SK-N-SH (cell line): ENCODE data around the gene AFF3. TPM values are rescaled to one million over a fixed set of nuclear protein-coding genes. Genes with fewer than 3 reads are reported as not detected.

ENCODE experiments used
- CTCF ChIA-PET: fragments of 300-600, 350-600 bp; formaldehyde crosslinking; extraction: SDS; loops from one replicate; lab custom pipeline; 2021; lab: Yijun Ruan, JAX
- POLR2A ChIA-PET: fragments of 350-600 bp; sonication (Branson Sonifier 250); formaldehyde crosslinking; extraction: SDS; loops from one replicate; lab custom pipeline; 2020; ENCODE audit warnings: antibody characterized with exemption, inconsistent platforms; lab: Yijun Ruan, JAX
- DNase-seq: peaks from one replicate; pipeline ENCODE4 v3.0.0; 2012
- H2AFZ ChIP-seq: fragments of 200-600 bp; sonication (generic); 2 replicates; pipeline ENCODE4 v1.8.1; 2016; ENCODE audit warnings: antibody characterized with exemption, mild to moderate bottlenecking, low read depth
- H3F3A ChIP-seq: fragments of 200-600 bp; sonication (generic); replicated peaks from 2 replicates; pipeline ENCODE3; 2016; ENCODE audit warnings: antibody characterized with exemption, mild to moderate bottlenecking; ENCODE audit not compliant: insufficient read depth
- H3K27ac ChIP-seq, 2 experiments: fragments of 200-500 bp in 1 of 2; fragments of 200-600 bp in 1 of 2; sonication (Bioruptor generic) in 1 of 2; sonication (generic), shearing (Covaris generic) in 1 of 2; 2 replicates each; pipeline versions ENCODE4 v1.5.1 to v1.6.1; 2014 to 2016; ENCODE audit warnings: low read depth in 2 of 2, inconsistent platforms in 1 of 2, low read length in 1 of 2, mild to moderate bottlenecking in 1 of 2, mixed read lengths in 1 of 2
- H3K27me3 ChIP-seq: fragments of 200-600 bp; sonication (generic), shearing (Covaris generic); 2 replicates; pipeline ENCODE4 v1.6.1; 2016; ENCODE audit warnings: mixed run types; ENCODE audit not compliant: insufficient read depth
- H3K36me3 ChIP-seq, 2 experiments: fragments of 200-500 bp in 1 of 2; fragments of 200-600 bp in 1 of 2; sonication (Bioruptor generic) in 1 of 2; sonication (generic) in 1 of 2; replicated peaks in 1 of 2; 2 replicates each; pipeline versions ENCODE3 to v1.5.1; 2014 to 2016; ENCODE audit warnings: low read length in 1 of 2, mild to moderate bottlenecking in 1 of 2; ENCODE audit not compliant: insufficient read depth in 2 of 2, control insufficient read depth in 1 of 2
- H3K4me1 ChIP-seq, 2 experiments: fragments of 200-500 bp in 1 of 2; fragments of 200-600 bp in 1 of 2; sonication (Bioruptor generic) in 1 of 2; sonication (generic), shearing (Covaris generic) in 1 of 2; 2 replicates each; pipeline versions ENCODE4 v1.5.1 to v1.6.1; 2014 to 2016; ENCODE audit warnings: low read depth in 1 of 2, low read length in 1 of 2, mixed run types in 1 of 2; ENCODE audit not compliant: insufficient read depth in 2 of 2, control insufficient read depth in 1 of 2
- H3K4me2 ChIP-seq: fragments of 200-600 bp; sonication (generic), shearing (Covaris generic); 2 replicates; pipeline ENCODE4 v1.6.1; 2017; ENCODE audit warnings: mixed run types
- H3K4me3 ChIP-seq, 2 experiments: fragments of 200-500 bp in 1 of 2; fragments of 200-600 bp in 1 of 2; sonication (Bioruptor generic) in 1 of 2; sonication (generic), shearing (Covaris generic) in 1 of 2; 2 replicates each; pipeline versions ENCODE4 v1.5.1 to v1.8.1; 2014 to 2016; ENCODE audit warnings: low read depth in 2 of 2, inconsistent platforms in 1 of 2, low read length in 1 of 2, mild to moderate bottlenecking in 1 of 2, mixed read lengths in 1 of 2, moderate library complexity in 1 of 2
- H3K79me2 ChIP-seq: fragments of 200-600 bp; sonication (generic); 2 replicates; pipeline ENCODE4 v1.8.1; 2017; ENCODE audit warnings: mild to moderate bottlenecking; ENCODE audit not compliant: insufficient read depth
- H3K9ac ChIP-seq: fragments of 200-600 bp; sonication (generic); 2 replicates; pipeline ENCODE4 v1.6.1; 2017; ENCODE audit warnings: mixed run types
- H3K9me2 ChIP-seq: fragments of 200-600 bp; sonication (generic); 2 replicates; pipeline ENCODE4 v1.6.1; 2017; ENCODE audit warnings: mixed run types
- H3K9me3 ChIP-seq: fragments of 200-600 bp; sonication (generic); 2 replicates; pipeline ENCODE4 v1.6.1; 2017; ENCODE audit warnings: mixed run types, mild to moderate bottlenecking, moderate library complexity
- H4K20me1 ChIP-seq: fragments of 200-600 bp; sonication (generic); 2 replicates; pipeline ENCODE4 v1.6.1; 2017; ENCODE audit warnings: mild to moderate bottlenecking, mixed run types; ENCODE audit not compliant: insufficient read depth
- CHD2 ChIP-seq: fragments of 150-350 bp; IDR thresholded peaks from 2 replicates; pipeline ENCODE4 v1.6.1; 2018; ENCODE audit warnings: low read length; ENCODE audit not compliant: partially characterized antibody
- ELF1 ChIP-seq: IDR thresholded peaks from 2 replicates; pipeline ENCODE4 v1.4.0; 2012
- EZH2phosphoT487 ChIP-seq: fragments of 200-600 bp; sonication (generic); IDR thresholded peaks from 2 replicates; pipeline ENCODE4 v1.6.1; 2017; ENCODE audit warnings: low read depth, mixed run types, mild to moderate bottlenecking, antibody characterized with exemption, moderate library complexity, borderline replicate concordance
- FOSL2 ChIP-seq: IDR thresholded peaks from 2 replicates; pipeline ENCODE4 v1.4.0; 2012; ENCODE audit warnings: low read depth, mild to moderate bottlenecking, moderate library complexity, borderline replicate concordance
- FOXJ3 ChIP-seq: sonication (generic); formaldehyde crosslinking; IDR thresholded peaks from 2 replicates; pipeline ENCODE4 v1.5.1; 2020; ENCODE audit warnings: mild to moderate bottlenecking, missing genetic modification reagents
- MAX ChIP-seq: IDR thresholded peaks from 2 replicates; pipeline ENCODE4 v1.4.0; 2012; ENCODE audit warnings: low read depth
- MEF2A ChIP-seq: IDR thresholded peaks from 2 replicates; pipeline ENCODE4 v1.4.0; 2012; ENCODE audit warnings: low read depth, borderline replicate concordance
- MXI1 ChIP-seq: IDR thresholded peaks from 2 replicates; pipeline ENCODE4 v1.6.1; 2012; ENCODE audit warnings: mild to moderate bottlenecking, low read depth, low read length, improper control_type of control experiment
- RAD21 ChIP-seq: IDR thresholded peaks from 2 replicates; pipeline ENCODE4 v1.6.1; 2012; ENCODE audit warnings: mild to moderate bottlenecking, low read length
- RCOR1 ChIP-seq: fragments of 150-350 bp; IDR thresholded peaks from 2 replicates; pipeline ENCODE4 v1.6.1; 2017; ENCODE audit warnings: antibody characterized with exemption, low read length
- RXRA ChIP-seq: IDR thresholded peaks from 2 replicates; pipeline ENCODE4 v1.4.0; 2012; ENCODE audit warnings: low read depth, mild to moderate bottlenecking, borderline replicate concordance
- TCF12 ChIP-seq: IDR thresholded peaks from 2 replicates; pipeline ENCODE4 v1.4.0; 2012
- WGBS: methylation state at CpG from one replicate; pipeline ENCODE4 v1.1.6; 2017; ENCODE audit warnings: low lambda C conversion rate; 5-methylcytosine and 5-hydroxymethylcytosine counted together
- polyA plus RNA-seq, 3 experiments: library from polyadenylated mRNA; depleted of rRNA; stranded (reverse); fragments of >200 nt; gene quantifications; 2 replicates each; pipeline ENCODE4 v1.2.3, GENCODE V29; 2012
- TF ChIP-seq, protein P1 (sequence below): fragments of 150-350 bp; IDR thresholded peaks from 2 replicates; pipeline ENCODE4 v1.6.1; 2017; ENCODE audit warnings: antibody characterized with exemption, low read length, low read depth, borderline replicate concordance
- TF ChIP-seq, protein P2 (sequence below): fragments of 200-600 bp; sonication (generic); IDR thresholded peaks from 2 replicates; pipeline ENCODE4 v1.6.1; 2017; ENCODE audit warnings: antibody characterized with exemption, mild to moderate bottlenecking, moderate library complexity

The AFF3 gene
- polyA plus RNA-seq, 1 of the 3 experiments (the other 2 are of a cell fraction): 0.36 TPM

DNA sequence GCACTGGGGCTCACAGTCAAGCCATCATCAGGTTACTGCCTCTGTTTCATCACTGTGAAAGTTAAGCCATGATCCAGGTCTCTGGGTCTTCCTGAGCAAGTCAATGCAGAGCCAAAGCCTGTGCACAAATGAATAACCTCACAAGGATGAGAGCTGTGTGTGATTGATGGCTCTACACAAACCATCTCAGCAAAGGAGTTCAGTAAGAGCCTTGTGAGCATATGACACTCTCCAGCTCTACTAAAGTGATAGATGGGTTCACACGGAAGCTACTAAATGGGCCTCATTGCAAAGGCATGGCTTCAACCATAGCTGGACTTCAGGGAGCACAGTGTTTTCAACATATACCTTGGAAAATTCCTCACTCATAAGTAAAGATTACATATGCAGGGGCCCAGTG is 101.5 kb downstream of the AFF3 start:
- Histone ChIP-seq H3K27ac (no peak overlapping the region), H3K79me2 (no peaks in the 10 kb centered on the region), H3K4me3 (no peak overlapping the region), H4K20me1 (no peaks in the 10 kb centered on the region), H3K9me3 (no peaks in the 10 kb centered on the region), H3K9ac (no peak overlapping the region), H3K4me2 (no peak overlapping the region), H3K27me3 (no peaks in the 10 kb centered on the region), H3K36me3 (no peaks in the 10 kb centered on the region), H2AFZ (no peak overlapping the region), H3K4me1 (no peaks in the 10 kb centered on the region; a peak in 1 of 4 replicates), H3F3A (no peaks in the 10 kb centered on the region), H3K9me2 (no peaks in the 10 kb centered on the region)
- ChIA-PET CTCF (no interaction called here), POLR2A (no interaction called here)
- TF ChIP-seq RXRA (no peak), FOXJ3 (CRISPR knock-in tag) (no peak), MAX (no peak), MEF2A (no peak), RAD21 (no peak), EZH2phosphoT487 (no peak), FOSL2 (no peak), CHD2 (no peak)
- no CpG with 5 or more reads among the region's 1 CpG for WGBS
- DNase-seq: no peak

DNA sequence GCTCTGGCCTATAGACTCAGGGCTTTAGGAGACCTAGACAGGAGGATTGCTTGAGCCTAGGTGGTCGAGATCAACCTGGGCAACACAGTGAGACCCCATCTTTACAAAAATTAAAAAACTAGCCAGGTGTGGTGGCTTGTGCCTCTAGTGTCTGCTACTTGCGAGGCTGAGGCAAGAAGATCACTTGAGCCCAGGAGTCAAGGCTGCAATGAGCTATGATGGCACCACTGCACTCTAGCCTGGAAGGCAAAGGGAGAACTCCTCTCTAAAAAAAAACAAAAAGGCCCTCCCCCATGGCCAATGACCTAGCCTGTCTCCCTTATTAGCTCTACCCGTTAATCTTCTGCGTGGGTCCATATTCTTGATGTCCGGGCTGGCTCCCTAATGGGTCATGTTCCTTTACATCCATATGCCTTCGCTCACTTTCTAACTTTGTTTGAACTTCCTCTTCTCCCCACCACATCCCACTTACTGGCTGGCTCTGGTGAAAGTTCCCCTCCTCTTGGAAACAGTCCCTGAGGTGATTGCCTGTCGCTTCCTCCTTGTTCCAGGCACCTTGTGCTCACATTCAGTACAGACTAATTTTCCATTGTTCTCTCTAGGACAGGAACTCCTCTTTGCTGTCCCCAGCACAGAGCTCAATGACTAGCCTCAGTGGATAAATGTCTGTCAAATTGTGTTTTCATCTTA is 103.0 kb downstream of the AFF3 start:
- no peaks in the 10 kb centered on the region for H3K9me2 ChIP-seq
- H3K4me3 ChIP-seq: no peak overlapping the region
- H3K9ac ChIP-seq: no peak overlapping the region
- H2AFZ ChIP-seq: no peak overlapping the region
- H3K9me3 ChIP-seq: no peaks in the 10 kb centered on the region
- H3F3A ChIP-seq: no peaks in the 10 kb centered on the region
- no peaks in the 10 kb centered on the region for H4K20me1 ChIP-seq
- H3K79me2 ChIP-seq: no peaks in the 10 kb centered on the region
- POLR2A ChIA-PET: no interaction called here
- CTCF ChIA-PET: no interaction called here
- H3K4me1 ChIP-seq: no peaks in the 10 kb centered on the region; a peak in 1 of 4 replicates
- no peak overlapping the region for H3K4me2 ChIP-seq
- H3K36me3 ChIP-seq: no peaks in the 10 kb centered on the region
- H3K27me3 ChIP-seq: no peaks in the 10 kb centered on the region
- H3K27ac ChIP-seq: no peak overlapping the region
- WGBS: 64% methylated on average over 7 of the region's 7 CpGs
- DNase-seq: no peak
- TF ChIP-seq ELF1 (no peak), RCOR1 (no peak), FOSL2 (no peak), MEF2A (no peak), RAD21 (no peak), RXRA (no peak), TCF12 (no peak), MXI1 (no peak)
- TF ChIP-seq, protein P1, sequence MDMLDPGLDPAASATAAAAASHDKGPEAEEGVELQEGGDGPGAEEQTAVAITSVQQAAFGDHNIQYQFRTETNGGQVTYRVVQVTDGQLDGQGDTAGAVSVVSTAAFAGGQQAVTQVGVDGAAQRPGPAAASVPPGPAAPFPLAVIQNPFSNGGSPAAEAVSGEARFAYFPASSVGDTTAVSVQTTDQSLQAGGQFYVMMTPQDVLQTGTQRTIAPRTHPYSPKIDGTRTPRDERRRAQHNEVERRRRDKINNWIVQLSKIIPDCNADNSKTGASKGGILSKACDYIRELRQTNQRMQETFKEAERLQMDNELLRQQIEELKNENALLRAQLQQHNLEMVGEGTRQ: no peak
- TF ChIP-seq, protein P2, sequence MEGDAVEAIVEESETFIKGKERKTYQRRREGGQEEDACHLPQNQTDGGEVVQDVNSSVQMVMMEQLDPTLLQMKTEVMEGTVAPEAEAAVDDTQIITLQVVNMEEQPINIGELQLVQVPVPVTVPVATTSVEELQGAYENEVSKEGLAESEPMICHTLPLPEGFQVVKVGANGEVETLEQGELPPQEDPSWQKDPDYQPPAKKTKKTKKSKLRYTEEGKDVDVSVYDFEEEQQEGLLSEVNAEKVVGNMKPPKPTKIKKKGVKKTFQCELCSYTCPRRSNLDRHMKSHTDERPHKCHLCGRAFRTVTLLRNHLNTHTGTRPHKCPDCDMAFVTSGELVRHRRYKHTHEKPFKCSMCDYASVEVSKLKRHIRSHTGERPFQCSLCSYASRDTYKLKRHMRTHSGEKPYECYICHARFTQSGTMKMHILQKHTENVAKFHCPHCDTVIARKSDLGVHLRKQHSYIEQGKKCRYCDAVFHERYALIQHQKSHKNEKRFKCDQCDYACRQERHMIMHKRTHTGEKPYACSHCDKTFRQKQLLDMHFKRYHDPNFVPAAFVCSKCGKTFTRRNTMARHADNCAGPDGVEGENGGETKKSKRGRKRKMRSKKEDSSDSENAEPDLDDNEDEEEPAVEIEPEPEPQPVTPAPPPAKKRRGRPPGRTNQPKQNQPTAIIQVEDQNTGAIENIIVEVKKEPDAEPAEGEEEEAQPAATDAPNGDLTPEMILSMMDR: no peak
- TF ChIP-seq, all 33 proteins: peak for 0
